Loucy (cell line): Measurements from ENCODE around the gene C10orf67.

Source experiments
- CTCF ChIP-seq: fragments of 200-600 bp; sonication (generic); conservative IDR thresholded peaks from 2 replicates; pipeline ENCODE4 v1.5.1; 2014; ENCODE audit warnings: mild to moderate bottlenecking, antibody characterized with exemption, low read length
- EZH2phosphoT487 ChIP-seq: fragments of 200-600 bp; IDR thresholded peaks from 2 replicates; pipeline ENCODE4 v1.6.1; 2018; ENCODE audit warnings: antibody characterized with exemption, mild to moderate bottlenecking, moderate library complexity, borderline replicate concordance

- TF ChIP-seq CTCF (no peak), EZH2phosphoT487 (no peak)
These were observed 881 bp downstream of the C10orf67 start for GRCh38 chr10:23343591-23344240.
